PC-9 (cell line): ENCODE measurements around the gene TAC4.

Experiments used
- EZH2 ChIP-seq: fragments of 200-600 bp; sonication (generic); IDR thresholded peaks from 2 replicates; pipeline ENCODE4 v1.8.0; 2017; ENCODE audit warnings: antibody characterized with exemption, low read depth
- TF ChIP-seq, protein P1 (sequence below): fragments of 200-600 bp; sonication (generic); conservative IDR thresholded peaks from 2 replicates; pipeline ENCODE4 v1.6.1; 2017; ENCODE audit warnings: mixed run types, antibody characterized with exemption, mild to moderate bottlenecking, moderate library complexity

DNA sequence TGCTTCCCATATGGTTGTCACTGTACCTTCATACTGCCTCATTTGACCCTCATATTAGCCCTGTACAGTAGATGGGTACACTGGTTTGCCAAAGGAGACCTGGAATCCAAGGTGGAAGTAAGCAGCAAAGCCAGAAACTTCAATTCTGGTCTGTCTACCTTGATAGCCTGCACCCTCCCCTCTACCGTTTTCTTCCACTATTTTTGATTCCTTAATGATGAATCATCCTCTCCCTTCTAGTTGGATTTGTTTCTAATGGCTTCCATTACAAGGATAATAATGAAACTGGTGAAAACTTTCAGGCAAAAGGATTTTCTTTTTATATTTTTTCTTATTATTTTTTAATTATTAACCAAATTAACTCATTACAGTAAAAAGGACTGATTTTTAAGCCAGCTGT is 17.3 kb downstream of the TAC4 start:
- TF ChIP-seq, protein P1, sequence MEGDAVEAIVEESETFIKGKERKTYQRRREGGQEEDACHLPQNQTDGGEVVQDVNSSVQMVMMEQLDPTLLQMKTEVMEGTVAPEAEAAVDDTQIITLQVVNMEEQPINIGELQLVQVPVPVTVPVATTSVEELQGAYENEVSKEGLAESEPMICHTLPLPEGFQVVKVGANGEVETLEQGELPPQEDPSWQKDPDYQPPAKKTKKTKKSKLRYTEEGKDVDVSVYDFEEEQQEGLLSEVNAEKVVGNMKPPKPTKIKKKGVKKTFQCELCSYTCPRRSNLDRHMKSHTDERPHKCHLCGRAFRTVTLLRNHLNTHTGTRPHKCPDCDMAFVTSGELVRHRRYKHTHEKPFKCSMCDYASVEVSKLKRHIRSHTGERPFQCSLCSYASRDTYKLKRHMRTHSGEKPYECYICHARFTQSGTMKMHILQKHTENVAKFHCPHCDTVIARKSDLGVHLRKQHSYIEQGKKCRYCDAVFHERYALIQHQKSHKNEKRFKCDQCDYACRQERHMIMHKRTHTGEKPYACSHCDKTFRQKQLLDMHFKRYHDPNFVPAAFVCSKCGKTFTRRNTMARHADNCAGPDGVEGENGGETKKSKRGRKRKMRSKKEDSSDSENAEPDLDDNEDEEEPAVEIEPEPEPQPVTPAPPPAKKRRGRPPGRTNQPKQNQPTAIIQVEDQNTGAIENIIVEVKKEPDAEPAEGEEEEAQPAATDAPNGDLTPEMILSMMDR = no peak
- no peak for TF ChIP-seq EZH2
